SU-DHL-6 (cell line): Measurements from ENCODE around the gene DVL1.

Experiments
- CTCF ChIP-seq: fragments of 200-600 bp; sonication (generic); IDR thresholded peaks from one replicate; pipeline ENCODE4 v1.5.1; 2017; ENCODE audit warnings: antibody characterized with exemption, mild to moderate bottlenecking, low read length, moderate library complexity; ENCODE audit not compliant: insufficient read depth, poor library complexity, severe bottlenecking
- EZH2phosphoT487 ChIP-seq: fragments of 200-600 bp; sonication (generic), shearing (Covaris generic); conservative IDR thresholded peaks from 2 replicates; pipeline ENCODE4 v1.6.1; 2018; ENCODE audit warnings: mild to moderate bottlenecking, antibody characterized with exemption, low read length, moderate library complexity, mixed read lengths

DNA sequence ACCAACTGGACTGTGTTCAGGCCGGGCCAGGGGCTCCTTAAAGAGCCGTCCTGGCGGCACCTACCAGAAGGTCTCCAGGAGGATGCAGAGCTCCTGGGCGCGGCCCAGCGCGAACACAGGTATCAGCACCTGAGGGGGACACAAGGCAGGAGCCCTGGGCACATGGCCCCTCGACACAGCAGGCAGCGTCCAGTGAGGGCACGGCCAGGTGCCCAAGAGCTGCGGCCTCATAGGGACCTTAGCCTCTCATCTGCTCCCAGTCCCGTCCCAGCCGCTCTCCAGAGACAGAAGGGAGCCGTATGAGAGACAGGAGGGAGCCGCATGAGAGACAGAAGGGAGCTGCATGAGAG, 35.0 kb downstream of the DVL1 start:
- TF ChIP-seq CTCF (no peak), EZH2phosphoT487 (no peak)
